Smooth muscle cell (in vitro differentiated cells): ENCODE results near the gene PCCB. TPM values are rescaled to one million over a fixed set of nuclear protein-coding genes. Genes with fewer than 3 reads are reported as not detected.
"Not testable (repeated sequence)": the region's sequence is repeated elsewhere in the genome, so short reads cannot be mapped to it uniquely, and the experiment has no call there.

Experiments
- DNase-seq: peaks from one replicate; lab custom pipeline; 2025; ENCODE audit not compliant: unreplicated experiment; lab: John Stamatoyannopoulos, UW
- H2AFZ ChIP-seq: fragments of 200-600 bp; sonication (generic); 2 replicates; pipeline ENCODE4 v1.6.0; 2016; ENCODE audit warnings: antibody characterized with exemption, low read depth, mild to moderate bottlenecking
- H3F3A ChIP-seq: fragments of 200-600 bp; sonication (generic); 2 replicates; pipeline ENCODE4 v1.6.0; 2017; ENCODE audit warnings: antibody characterized with exemption, low read depth
- H3K27ac ChIP-seq: fragments of 200-600 bp; sonication (generic); 2 replicates; pipeline ENCODE4 v1.5.1; 2016; ENCODE audit warnings: low read depth, mild to moderate bottlenecking
- H3K27me3 ChIP-seq: fragments of 200-600 bp; sonication (generic); 2 replicates; pipeline ENCODE4 v1.6.1; 2016; ENCODE audit warnings: low read depth, mild to moderate bottlenecking
- H3K36me3 ChIP-seq: fragments of 200-600 bp; sonication (generic); 2 replicates; pipeline ENCODE4 v1.5.1; 2016; ENCODE audit warnings: low read depth
- H3K4me1 ChIP-seq: fragments of 200-600 bp; sonication (generic); 2 replicates; pipeline ENCODE4 v1.5.1; 2016; ENCODE audit warnings: low read depth
- H3K4me2 ChIP-seq: fragments of 200-600 bp; sonication (generic); 2 replicates; pipeline ENCODE4 v1.6.0; 2016; ENCODE audit warnings: mild to moderate bottlenecking
- H3K4me3 ChIP-seq: fragments of 200-600 bp; sonication (generic); 2 replicates; pipeline ENCODE4 v1.5.1; 2016; ENCODE audit warnings: mild to moderate bottlenecking
- H3K79me2 ChIP-seq: fragments of 200-600 bp; sonication (generic); 2 replicates; pipeline ENCODE4 v1.6.0; 2016; ENCODE audit warnings: low read depth, mild to moderate bottlenecking
- H3K9ac ChIP-seq: fragments of 200-600 bp; sonication (generic); 2 replicates; pipeline ENCODE4 v1.6.0; 2016; ENCODE audit warnings: low read depth
- H3K9me3 ChIP-seq: fragments of 200-600 bp; sonication (generic); replicated peaks from 2 replicates; pipeline ENCODE4 v1.5.1; 2016; ENCODE audit warnings: low read depth
- H4K20me1 ChIP-seq: fragments of 200-600 bp; sonication (generic); 2 replicates; pipeline ENCODE4 v1.6.0; 2016; ENCODE audit warnings: low read depth
- CTCF ChIP-seq: fragments of 200-600 bp; sonication (generic); IDR thresholded peaks from 2 replicates; pipeline ENCODE4 v1.5.1; 2017; ENCODE audit warnings: borderline replicate concordance, mild to moderate bottlenecking, antibody characterized with exemption; ENCODE audit not compliant: insufficient read depth, poor library complexity, severe bottlenecking
- WGBS: methylation state at CpG from one replicate; pipeline ENCODE4 v1.1.7; 2016; ENCODE audit warnings: low lambda C conversion rate; 5-methylcytosine and 5-hydroxymethylcytosine counted together
- polyA plus RNA-seq: library from polyadenylated mRNA; unstranded; fragments of >200 nt; fragmentation: Nextera tagmentation; extraction: Ambion mirVana; gene quantifications from 2 replicates; pipeline ENCODE4 v1.2.1, GENCODE V29; 2016
- total RNA-seq: library from RNA; depleted of rRNA; stranded (reverse); fragments of >200 nt; gene quantifications from 2 replicates; pipeline ENCODE4 v1.2.3, GENCODE V29; 2014

PCCB gene
- total and polyA plus RNA-seq, 2 experiments from 2014 or later: 17.6 to 27.7 TPM

GRCh38 chr3:136211547-136211946 lies 38.6 kb upstream of the PCCB start:
- no peak for DNase-seq
- no peak overlapping the region for H3K4me2 ChIP-seq
- H3F3A ChIP-seq: no peaks in the 10 kb centered on the region
- no peaks in the 10 kb centered on the region for H3K79me2 ChIP-seq
- H3K9ac ChIP-seq: no peak overlapping the region
- H4K20me1 ChIP-seq: no peaks in the 10 kb centered on the region
- H3K27me3 ChIP-seq: peaks cover 6% of the 10 kb centered on the region
- TF ChIP-seq CTCF: no peak
- H2AFZ ChIP-seq: no peak overlapping the region
- no peaks in the 10 kb centered on the region for H3K9me3 ChIP-seq
- no peak overlapping the region for H3K27ac ChIP-seq
- no peaks in the 10 kb centered on the region for H3K36me3 ChIP-seq
- WGBS: 72% methylated on average over 2 of the region's 2 CpGs
- H3K4me3 ChIP-seq: no peak overlapping the region
- no peaks in the 10 kb centered on the region for H3K4me1 ChIP-seq

GRCh38 chr3:136222746-136223145 lies 27.4 kb upstream of the PCCB start:
- 84% methylated on average over 4 of the region's 4 CpGs for WGBS
- H4K20me1 ChIP-seq, H3K27me3 ChIP-seq, H3K9ac ChIP-seq, H3K36me3 ChIP-seq, H3K27ac ChIP-seq, H2AFZ ChIP-seq, H3F3A ChIP-seq, DNase-seq, H3K9me3 ChIP-seq, H3K4me3 ChIP-seq, H3K79me2 ChIP-seq, H3K4me1 ChIP-seq, H3K4me2 ChIP-seq: not testable (repeated sequence)

- H3K9me3 ChIP-seq: no peaks in the 10 kb centered on the region
- no peaks in the 10 kb centered on the region for H4K20me1 ChIP-seq
- H3K4me2 ChIP-seq: no peak overlapping the region
- no peaks in the 10 kb centered on the region for H3K79me2 ChIP-seq
- H3K36me3 ChIP-seq: no peaks in the 10 kb centered on the region
- H3K4me3 ChIP-seq: no peak overlapping the region
- no peak overlapping the region for H2AFZ ChIP-seq
- no peak for DNase-seq
- no peaks in the 10 kb centered on the region for H3K27me3 ChIP-seq
- 74% methylated on average over 2 of the region's 2 CpGs for WGBS
- H3K4me1 ChIP-seq: no peaks in the 10 kb centered on the region
- H3K9ac ChIP-seq: no peak overlapping the region
- TF ChIP-seq CTCF: no peak
- no peaks in the 10 kb centered on the region for H3F3A ChIP-seq
- no peak overlapping the region for H3K27ac ChIP-seq
Observed at GRCh38 chr3:136232413-136232812, 17.7 kb upstream of the PCCB start.

GRCh38 chr3:136235545-136235944 lies 14.6 kb upstream of the PCCB start:
- no peaks in the 10 kb centered on the region for H3K36me3 ChIP-seq
- no peak for TF ChIP-seq CTCF
- no peak overlapping the region for H3K27ac ChIP-seq
- H3K79me2 ChIP-seq: no peaks in the 10 kb centered on the region
- DNase-seq: no peak
- no peaks in the 10 kb centered on the region for H3F3A ChIP-seq
- no peaks in the 10 kb centered on the region for H3K9me3 ChIP-seq
- H3K4me3 ChIP-seq: no peak overlapping the region
- no peak overlapping the region for H3K9ac ChIP-seq
- WGBS: 88% methylated on average over 1 of the region's 1 CpG
- no peaks in the 10 kb centered on the region for H3K4me1 ChIP-seq
- no peaks in the 10 kb centered on the region for H3K27me3 ChIP-seq
- no peak overlapping the region for H2AFZ ChIP-seq
- no peaks in the 10 kb centered on the region for H4K20me1 ChIP-seq
- H3K4me2 ChIP-seq: no peak overlapping the region
